DLD1 (cell line): ENCODE data around the gene TMPRSS9.
"Not testable (repeated sequence)": the region's sequence is repeated elsewhere in the genome, so short reads cannot be mapped to it uniquely, and the experiment has no call there.

Experiments
- in situ Hi-C: cut with HindIII; loops from 2 replicates; pipeline ENCODE4 v1.10.0; 2017; ENCODE audit warnings: low sequenced_read_pairs

TMPRSS9 gene

DNA sequence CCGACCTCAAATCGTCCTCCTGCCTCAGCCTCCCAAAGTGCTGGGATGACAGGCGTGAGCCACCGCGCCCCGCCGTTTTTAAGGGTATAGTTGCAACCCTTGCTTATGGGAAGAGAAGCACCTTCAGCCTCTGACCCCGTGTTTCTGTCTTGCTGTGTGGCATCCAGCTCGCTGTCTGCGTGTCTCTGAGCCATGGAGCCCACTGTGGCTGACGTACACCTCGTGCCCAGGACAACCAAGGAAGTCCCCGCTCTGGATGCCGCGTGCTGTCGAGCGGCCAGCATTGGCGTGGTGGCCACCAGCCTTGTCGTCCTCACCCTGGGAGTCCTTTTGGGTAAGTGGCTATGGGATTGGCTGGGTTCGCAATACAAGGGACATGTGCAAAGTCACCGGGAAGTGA lies 29.5 kb downstream of the TMPRSS9 start:
- in situ Hi-C loops, result no loop called here

DNA sequence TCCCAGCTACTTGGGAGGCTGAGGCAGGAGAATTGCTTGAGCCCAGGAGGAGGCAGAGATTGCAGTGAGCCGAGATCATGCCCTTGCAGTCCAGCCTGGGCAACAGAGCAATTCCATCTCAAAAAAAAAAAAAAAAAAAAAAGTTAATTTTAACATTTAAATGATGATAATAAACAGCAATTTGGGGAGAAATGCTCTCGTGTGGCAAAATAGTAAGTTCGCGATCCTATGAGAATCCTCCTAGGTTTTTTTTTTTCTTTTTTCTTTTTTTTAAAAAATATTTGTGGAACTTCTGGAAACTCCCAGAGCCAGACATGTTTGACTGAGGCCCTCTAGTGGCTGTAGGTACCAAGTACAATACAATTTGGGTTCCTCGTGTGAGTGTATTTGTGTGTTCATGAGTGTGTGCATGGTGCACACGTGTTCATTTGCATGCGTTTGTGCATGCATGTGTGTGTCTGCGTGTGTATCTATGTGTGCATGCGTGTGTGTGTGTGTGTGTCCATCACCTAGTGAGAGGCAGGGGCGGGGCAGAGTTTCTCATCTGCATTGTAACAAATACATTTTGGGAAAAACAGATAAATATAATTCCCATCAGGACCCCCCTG lies 31.2 kb downstream of the TMPRSS9 start:
- in situ Hi-C loops, result no loop called here

DNA sequence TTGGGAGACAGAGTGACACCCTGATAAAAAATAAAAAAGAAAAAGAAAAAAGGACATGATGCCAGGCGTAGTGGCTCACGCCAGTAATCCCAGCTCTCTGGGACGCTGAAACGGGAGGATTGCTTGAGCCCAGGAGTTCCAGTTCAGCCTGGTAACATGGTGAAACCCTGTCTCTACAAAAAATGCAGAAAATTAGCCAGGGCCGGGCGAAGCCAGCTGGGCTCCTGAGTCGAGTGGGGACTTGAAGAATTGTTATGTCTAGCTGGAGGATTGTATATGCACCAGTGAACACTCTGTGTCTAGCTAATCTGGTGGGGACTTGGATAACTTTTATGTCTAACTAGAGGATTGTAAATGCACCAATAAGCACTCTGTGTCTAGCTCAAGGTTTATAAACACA lies 32.3 kb downstream of the TMPRSS9 start:
- in situ Hi-C loops, result no loop called here

DNA sequence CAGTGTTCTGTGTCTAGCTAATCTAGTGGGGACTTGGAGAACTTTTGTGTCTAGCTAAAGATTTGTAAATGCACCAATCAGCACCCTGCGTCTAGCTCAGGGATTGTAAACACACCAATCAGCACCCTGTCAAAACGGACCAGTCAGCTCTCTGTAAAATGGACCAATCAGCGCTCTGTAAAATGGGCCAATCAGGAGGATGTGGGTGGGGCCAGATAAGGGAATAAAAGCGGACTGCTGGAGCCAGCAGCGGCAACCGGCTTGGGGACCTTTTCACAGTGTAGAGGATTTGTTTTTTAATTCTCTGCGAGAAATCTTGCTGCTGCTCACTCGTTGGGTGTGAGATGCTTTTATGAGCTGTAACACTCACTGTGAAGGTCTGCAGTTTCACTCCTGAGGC lies 32.8 kb downstream of the TMPRSS9 start:
- in situ Hi-C loops, result not testable (repeated sequence)

DNA sequence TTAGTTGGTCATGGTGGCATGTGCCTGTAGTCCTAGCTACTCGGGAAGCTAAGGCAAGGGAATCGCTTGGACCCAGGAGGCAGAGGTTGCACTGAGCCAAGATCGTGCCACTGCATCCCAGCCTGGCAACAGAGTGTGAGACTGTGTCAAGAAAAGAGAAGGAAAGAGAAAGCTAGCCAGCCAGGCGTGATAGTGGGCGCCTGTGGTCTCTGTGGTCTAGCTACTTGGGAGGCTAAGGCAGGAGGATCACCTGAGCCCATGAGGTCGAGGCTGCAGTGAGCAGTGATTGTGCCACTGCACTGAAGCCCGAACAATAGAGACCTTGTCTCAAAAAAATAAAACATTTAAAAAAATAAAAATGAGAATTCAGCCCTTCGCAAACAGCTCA lies 34.0 kb downstream of the TMPRSS9 start:
- in situ Hi-C loops, result no loop called here

DNA sequence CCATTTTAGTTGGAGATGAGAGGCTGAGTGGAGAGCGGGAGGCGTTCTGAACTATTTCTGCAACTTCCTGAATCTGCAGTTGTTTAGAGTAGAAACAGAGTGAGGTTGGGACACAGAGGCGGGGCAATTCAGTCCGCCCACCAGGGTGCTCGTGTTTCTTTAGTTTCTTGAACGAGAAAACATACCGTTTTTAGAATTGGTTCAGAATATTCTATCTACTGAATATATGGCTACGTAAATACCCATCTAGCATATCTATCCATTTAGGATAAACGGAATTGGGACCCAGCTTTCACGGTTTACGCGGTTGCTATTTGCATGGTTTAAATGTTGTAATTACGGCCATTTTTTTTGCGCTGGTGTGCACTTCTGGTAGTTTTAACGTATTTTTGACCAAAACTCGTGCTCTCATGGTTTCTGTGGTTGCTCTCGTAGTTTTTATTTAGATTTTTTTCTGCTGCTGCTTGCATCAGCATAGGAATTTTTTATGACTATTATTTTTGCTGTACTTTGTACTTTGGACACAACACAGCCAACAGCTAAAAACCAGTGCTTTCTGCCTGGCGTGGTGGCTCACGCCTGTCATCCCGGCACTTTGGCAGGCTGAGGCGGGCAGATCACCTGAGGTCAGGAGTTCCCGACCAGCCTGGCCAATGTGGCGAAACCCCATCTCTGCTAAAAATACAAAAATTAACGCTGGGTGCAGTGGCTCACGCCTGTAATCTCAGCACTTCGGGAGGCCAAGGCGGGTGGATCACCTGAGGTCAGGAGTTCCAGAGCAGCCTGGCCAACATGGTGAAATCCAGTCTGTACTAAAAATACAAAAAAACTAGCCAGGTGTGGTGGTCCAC lies 34.6 kb downstream of the TMPRSS9 start:
- in situ Hi-C loops, result no loop called here

DNA sequence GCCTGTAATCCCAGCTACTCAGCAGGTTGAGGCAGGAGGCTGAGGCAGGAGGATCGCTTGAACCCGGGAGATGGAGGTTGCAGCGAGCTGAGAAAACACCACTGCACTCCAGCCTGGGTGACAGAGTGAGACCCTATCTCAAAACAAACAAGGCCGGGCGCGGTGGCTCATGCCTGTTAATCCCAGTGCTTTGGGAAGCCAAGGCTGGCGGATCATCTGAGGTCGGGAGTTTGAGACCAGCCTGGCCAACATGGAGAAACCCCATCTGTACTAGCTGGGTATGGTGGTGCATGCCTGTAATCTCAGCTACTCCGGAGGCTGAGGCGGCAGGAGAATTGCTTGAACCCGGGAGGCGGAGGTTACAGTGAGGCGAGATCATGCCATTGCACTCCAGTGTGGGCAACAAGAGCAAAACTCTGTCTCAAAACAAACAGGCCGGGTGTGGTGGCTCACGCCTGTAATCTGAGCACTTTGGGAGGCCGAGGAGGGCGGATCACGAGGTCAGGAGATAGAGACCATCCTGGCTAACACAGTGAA lies 35.3 kb downstream of the TMPRSS9 start:
- in situ Hi-C loops, result not testable (repeated sequence)

DNA sequence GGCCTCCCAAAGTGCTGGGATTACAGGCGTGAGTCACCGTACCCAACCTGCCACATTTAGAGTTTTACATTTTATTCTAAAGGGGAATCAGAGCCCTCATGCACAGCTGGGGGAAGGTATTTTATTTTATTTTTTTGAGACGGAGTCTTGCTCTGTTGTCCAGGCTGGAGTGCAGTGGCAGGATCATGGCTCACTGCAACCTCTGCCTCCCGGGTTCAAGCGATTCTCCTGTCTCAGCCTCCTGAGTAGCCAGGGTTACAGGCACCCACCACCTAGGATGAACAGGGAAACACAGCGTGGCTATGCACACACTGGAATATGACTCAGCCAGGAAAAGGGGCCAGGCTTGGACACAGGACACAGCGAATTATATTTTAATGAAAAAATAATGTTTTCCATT lies 37.1 kb downstream of the TMPRSS9 start:
- in situ Hi-C loops, result not testable (repeated sequence)

DNA sequence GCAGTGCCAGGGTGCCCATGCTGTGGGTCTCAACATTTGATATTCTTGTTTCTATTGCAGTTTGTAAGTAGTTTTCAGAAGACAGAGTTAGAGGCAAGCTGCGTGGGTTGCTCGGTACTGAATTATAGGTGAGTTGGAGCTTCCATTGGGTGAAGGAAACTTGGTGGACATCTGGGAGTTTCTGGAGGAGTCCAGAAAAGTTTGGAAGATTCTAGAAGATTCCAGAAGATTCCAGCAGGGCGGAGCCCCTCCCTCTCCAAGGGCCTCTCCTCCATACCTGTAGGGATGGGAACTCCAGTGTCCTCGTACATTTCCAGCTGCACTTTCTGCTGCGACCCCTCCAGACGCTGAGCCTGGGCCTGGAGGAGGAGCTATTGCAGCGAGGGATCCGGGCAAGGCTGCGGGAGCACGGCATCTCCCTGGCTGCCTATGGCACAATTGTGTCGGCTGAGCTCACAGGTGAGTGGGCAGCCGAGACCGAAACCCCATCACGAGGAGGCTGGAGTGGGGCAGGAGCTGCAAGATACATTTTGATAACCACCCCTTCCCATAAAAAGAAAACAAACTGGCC lies 38.8 kb downstream of the TMPRSS9 start:
- in situ Hi-C loops, result no loop called here

DNA sequence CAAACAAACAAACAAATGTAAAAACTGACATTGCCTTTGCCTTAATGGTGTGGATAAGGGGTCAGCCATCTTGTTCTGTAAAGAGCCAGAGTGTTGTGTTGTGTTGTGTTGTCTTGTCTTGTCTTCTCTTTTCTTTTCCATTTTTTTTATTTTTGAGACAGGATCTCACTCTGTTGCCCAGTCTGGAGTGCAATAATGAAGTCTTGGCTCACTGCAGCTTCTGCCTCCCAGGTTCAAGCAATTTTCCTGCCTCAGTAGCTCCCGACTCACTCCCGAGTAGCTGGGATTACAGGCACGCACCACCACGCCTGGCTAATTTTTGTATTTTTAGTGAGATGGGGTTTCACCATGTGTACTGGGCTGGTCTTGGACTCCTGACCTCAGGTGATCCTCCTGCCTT lies 39.5 kb downstream of the TMPRSS9 start:
- in situ Hi-C loops, result no loop called here

DNA sequence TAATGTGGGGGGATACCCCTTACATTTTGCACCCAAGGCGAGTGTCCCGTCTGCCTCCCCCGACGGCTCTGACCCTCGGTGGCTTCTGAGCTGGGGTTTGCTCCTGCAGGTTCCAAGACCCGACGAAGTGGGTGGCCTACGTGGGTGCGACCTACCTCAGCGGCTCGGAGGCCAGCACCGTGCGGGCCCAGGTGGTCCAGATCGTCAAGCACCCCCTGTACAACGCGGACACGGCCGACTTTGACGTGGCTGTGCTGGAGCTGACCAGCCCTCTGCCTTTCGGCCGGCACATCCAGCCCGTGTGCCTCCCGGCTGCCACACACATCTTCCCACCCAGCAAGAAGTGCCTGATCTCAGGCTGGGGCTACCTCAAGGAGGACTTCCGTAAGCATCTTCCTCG lies 48.2 kb downstream of the TMPRSS9 start:
- in situ Hi-C loops, result no loop called here

DNA sequence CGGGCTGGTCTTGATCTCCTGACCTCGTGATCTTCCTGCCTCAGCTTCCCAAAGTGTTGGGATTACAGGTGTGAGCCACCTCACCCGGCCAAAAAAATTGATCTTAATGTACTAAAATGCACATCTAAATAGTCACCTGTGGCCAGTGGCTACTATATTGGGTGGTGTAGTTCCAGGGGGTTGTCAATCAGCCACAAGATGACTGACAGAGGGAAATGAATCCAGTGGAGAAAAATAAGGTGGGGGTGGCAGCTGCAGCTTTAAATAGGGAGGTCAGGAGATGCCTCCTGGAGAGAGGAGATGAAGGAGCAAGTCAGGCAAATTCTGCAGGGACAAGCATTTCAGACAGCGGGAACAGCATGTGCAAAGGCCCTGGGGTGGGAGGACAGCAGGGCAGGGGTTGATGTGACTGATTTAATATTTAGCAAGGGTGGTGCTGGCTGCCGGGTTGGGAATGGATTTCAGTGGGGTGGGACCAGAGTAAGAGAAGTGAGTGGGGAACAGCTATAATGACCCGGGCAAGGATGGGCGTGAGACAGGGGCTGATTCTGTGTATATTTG lies 49.4 kb downstream of the TMPRSS9 start:
- in situ Hi-C loops, result no loop called here

DNA sequence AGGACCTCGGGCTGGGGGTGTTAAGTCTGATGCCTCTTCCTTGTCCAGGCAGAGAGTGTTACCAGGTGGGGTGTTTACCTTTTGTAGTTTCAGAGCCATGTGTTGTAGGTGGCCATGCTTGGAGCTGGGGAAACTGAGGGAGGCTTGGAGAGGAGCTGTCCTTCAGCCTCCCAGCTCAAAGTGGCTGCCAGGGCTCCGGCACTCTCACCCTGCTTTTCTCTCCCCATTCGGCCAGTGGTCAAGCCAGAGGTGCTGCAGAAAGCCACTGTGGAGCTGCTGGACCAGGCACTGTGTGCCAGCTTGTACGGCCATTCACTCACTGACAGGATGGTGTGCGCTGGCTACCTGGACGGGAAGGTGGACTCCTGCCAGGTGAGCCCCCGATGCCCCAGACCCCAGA lies 50.0 kb downstream of the TMPRSS9 start:
- in situ Hi-C loops, result no loop called here

DNA sequence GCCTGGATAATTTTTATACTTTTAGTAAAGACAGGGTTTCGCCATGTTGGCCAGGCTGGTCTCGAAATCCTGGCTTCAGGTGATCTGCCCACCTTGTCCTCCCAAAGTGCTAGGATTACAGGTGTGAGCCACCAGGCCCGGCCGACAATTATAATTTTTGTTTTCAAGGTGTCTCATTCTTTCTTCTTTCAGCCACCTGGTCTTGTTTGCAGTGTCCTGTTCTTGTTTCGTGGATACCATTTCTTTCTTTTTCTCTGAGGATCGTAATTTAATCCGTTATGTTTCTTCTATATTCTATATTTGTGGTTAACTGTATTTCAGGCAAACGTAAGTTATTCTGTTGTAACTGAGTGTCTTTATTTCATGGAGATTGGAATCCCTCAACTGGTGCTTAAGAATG lies 51.6 kb downstream of the TMPRSS9 start:
- in situ Hi-C loops, result no loop called here

DNA sequence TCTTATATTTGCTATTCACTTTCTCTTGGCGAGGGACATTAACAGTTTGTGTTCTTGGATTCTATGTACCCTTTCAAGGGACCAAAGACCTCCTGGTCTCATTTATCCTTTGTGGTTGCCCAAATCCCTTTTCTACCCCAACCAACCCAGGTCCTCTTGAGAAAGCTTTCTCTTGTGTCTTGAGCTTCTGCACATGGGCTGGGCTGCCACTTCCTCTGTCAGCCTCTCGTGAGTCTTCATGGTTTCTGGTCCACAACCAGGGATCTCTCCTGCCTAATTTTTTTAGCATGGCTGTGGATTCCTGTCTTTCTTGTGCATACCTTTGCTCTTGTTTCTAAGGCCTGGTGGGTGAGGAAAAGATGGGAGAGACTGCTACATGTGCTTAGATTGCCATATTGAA lies 52.4 kb downstream of the TMPRSS9 start:
- in situ Hi-C loops, result no loop called here

DNA sequence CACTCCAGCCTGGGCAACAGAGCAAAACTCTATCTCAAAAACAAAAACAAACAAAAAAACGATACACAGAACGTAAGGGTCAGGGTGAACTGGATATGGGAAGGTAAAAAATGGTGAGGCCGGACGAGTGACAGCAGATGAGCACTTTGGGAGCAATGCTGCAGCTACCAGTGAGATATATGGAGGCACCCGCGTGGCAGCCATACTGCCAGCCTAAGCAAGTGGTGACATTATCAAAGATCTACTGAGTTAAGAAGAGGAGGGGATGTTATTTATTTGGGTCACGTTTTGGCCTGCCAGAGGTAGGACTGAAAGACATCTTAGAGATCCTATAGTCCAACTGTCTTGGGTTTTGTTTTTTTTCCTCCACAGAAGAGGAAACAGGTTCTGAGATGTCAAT lies 53.1 kb downstream of the TMPRSS9 start:
- in situ Hi-C loops, result no loop called here

DNA sequence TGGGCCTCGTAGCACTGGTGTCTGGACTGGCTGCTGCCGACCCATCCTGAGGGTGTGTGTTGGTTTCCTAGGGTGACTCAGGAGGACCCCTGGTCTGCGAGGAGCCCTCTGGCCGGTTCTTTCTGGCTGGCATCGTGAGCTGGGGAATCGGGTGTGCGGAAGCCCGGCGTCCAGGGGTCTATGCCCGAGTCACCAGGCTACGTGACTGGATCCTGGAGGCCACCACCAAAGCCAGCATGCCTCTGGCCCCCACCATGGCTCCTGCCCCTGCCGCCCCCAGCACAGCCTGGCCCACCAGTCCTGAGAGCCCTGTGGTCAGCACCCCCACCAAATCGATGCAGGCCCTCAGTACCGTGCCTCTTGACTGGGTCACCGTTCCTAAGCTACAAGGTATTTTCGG lies 53.6 kb downstream of the TMPRSS9 start:
- in situ Hi-C loops, result no loop called here

DNA sequence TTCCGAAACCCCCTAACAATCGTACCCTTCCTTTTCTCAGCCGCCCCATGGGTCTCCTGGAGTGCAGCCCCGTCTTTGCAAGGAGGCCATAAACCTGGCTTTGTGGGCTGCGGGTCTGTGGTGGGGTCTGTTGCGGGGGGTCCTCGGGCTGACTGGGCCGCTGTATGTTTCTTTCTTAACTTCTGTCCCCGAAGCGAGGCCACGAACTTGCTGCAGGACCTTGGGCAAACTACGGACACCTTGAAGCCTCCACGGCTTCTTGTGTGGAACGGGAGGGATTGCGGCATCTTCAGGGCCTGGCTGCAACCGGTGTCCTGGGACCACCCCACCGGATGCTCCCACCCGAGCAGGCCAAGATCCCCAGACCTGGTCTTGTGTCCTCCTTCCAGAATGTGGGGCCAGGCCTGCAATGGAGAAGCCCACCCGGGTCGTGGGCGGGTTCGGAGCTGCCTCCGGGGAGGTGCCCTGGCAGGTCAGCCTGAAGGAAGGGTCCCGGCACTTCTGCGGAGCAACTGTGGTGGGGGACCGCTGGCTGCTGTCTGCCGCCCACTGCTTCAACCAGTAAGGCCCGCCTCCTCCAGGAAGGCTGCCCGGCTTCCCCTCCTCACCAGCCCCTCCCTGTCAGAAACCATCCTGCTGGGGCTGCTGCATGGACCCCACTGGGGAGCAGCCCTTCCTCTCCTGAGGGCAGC lies 55.4 kb downstream of the TMPRSS9 start:
- in situ Hi-C loops, result no loop called here

DNA sequence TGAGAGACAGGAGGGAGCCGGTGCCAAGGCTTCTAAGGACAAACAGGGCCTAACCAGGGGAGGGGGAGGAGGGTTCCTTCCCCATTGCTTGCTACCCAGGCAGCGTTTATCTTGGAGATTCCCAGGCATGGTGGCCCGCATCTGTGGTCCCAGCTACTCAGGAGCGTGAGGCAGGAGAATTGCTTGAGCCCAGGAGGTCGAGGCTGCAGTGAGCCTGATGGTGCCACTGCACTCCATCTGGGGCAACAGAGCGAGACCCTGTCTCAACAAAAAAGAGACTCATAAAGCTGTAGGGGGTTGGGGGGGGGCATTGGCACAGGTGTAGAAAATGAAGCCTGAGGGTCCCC lies 55.9 kb downstream of the TMPRSS9 start:
- in situ Hi-C loops, result no loop called here

DNA sequence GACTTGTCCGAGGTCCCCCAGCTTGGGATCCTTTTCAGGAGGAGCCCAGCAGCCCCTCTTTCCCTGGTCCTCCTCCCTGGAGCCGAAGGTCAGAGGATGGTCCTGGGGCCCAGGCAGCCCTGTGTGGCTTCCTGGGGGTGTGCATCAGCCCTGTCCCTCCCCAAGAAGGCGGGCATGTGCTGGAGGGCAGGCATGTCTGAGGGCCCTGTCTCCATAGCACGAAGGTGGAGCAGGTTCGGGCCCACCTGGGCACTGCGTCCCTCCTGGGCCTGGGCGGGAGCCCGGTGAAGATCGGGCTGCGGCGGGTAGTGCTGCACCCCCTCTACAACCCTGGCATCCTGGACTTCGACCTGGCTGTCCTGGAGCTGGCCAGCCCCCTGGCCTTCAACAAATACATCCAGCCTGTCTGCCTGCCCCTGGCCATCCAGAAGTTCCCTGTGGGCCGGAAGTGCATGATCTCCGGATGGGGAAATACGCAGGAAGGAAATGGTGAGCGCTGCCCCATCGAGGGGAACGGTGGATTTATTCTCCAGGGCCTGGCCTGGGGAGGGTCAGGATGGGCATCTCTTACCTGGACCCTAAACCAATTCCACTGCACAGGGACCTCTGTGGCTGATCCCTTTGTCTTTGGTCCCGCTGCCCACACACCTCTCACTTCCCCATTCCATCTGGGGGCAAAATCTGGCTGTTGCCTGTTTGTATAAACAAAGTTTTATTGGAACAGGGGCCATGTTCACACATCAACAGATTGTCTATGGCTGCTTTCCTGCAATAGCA lies 56.4 kb downstream of the TMPRSS9 start:
- in situ Hi-C loops, result no loop called here
